Right lobe of liver (tissue), 6 donors: ENCODE results near the gene TMCC3. TPM values are rescaled to one million over a fixed set of nuclear protein-coding genes. Genes with fewer than 3 reads are reported as not detected.

Experiments used
- ATAC-seq, 4 donors: fragments of 200-7000 bp; cut with Tn5 transposase; one replicate each; pipeline ENCODE4 v1.9.1; 2020; ENCODE audit warnings: mild to moderate bottlenecking in 4 of 4, moderate library complexity in 4 of 4
- DNase-seq, 3 donors: peaks; one replicate each; pipeline ENCODE4 v3.0.0-alpha.2; 2020
- H3K27ac ChIP-seq, 3 donors: fragments of 200-600 bp; one replicate each; pipeline ENCODE4 v1.8.0; 2022
- H3K27me3 ChIP-seq, 2 donors: fragments of 200-600 bp; one replicate each; pipeline ENCODE4 v1.8.0; 2022
- H3K36me3 ChIP-seq, 4 donors: fragments of 200-600 bp; sonication (generic) in 1 of 4; one replicate each; pipeline versions ENCODE4 v1.5.1 to v1.8.0; 2017 to 2022; ENCODE audit warnings: control low read depth in 1 of 4
- H3K4me1 ChIP-seq, 4 donors: fragments of 200-600 bp; sonication (generic) in 1 of 4; one replicate each; pipeline versions ENCODE4 v1.5.1 to v1.8.0; 2017 to 2022; ENCODE audit warnings: control low read depth in 1 of 4
- H3K4me3 ChIP-seq, 3 donors: fragments of 200-600 bp; one replicate each; pipeline ENCODE4 v1.8.0; 2022
- H3K9me3 ChIP-seq, 4 donors: fragments of 200-600 bp; sonication (generic) in 1 of 4; one replicate each; pipeline versions ENCODE4 v1.5.1 to v1.8.0; 2017 to 2022; ENCODE audit warnings: control low read depth in 1 of 4
- POLR2A ChIP-seq: fragments of 450-650 bp; IDR thresholded peaks from one replicate; pipeline ENCODE4 v1.6.1; 2017; ENCODE audit warnings: antibody characterized with exemption, mild to moderate bottlenecking
- WGBS: methylation state at CpG from one replicate; pipeline ENCODE4 v1.1.6; 2018; ENCODE audit warnings: low coverage, low lambda C conversion rate; ENCODE audit not compliant: insufficient coverage; ENCODE audit errors: missing lambda C conversion rate; 5-methylcytosine and 5-hydroxymethylcytosine counted together
- intact Hi-C, 2 donors: fragments of 100-400 bp; cut with DNase I; formaldehyde crosslinking; loops; one replicate each; pipeline versions ENCODE4 v1.11.2 to v1.14.1; 2022
- total RNA-seq, 6 experiments: library from RNA; depleted of rRNA in 2 of 6; stranded (reverse); fragments of >200 nt in 2 of 6; fragmentation: NEBNext Ultra II Directional in 3 of 6; extraction: Animal tissue kit (Norgen Biotek cat#: 25700) in 3 of 6; gene quantifications; one replicate each; pipeline versions ENCODE4 v1.1.0 to v1.2.4, GENCODE V29; 2016 to 2023
- TF ChIP-seq, protein P1 (sequence below), 4 donors: fragments of 200-600 bp in 3 of 4; fragments of 450-650 bp in 1 of 4; IDR thresholded peaks; one replicate each; pipeline versions ENCODE4 v1.5.1 to v1.8.0; 2016 to 2022; ENCODE audit warnings: antibody characterized with exemption in 4 of 4, mild to moderate bottlenecking in 2 of 4
- donor health status: DM: no; HTN: yes; CAD: no.
- donor health status: DM: no; HTN: no; CAD: no.
- donor health status: DM: no; HTN: no; CAD: no.
- donor health status: DM: no; HTN: yes; CAD: no.
- donor health status: DM: no; HTN: yes; CAD: no.

Gene TMCC3
- total RNA-seq, 6 experiments from 2014 or later: 2.1 to 6.2 (median 3.2) TPM

DNA sequence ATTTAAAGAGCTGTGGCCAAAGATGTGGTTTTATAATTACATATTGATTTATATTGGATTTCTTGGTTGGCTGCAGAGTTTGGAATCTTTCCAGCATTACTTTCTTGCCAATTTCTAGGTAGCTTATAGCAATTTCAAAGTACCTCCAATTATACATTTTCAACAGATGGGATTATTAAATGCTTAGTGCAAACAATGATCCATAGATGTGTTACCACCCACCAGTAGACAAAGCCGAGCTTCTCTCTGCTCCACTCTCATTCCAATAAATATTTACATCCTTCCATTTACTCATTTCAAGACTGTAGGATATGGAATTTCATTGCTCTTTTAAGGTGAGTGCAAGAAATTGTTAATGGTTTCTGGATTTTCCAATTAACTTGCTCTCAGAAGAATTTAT, 21.6 kb upstream of the TMCC3 start:
- WGBS: 64% methylated on average over 1 of the region's 1 CpG
- TF ChIP-seq, protein P1, sequence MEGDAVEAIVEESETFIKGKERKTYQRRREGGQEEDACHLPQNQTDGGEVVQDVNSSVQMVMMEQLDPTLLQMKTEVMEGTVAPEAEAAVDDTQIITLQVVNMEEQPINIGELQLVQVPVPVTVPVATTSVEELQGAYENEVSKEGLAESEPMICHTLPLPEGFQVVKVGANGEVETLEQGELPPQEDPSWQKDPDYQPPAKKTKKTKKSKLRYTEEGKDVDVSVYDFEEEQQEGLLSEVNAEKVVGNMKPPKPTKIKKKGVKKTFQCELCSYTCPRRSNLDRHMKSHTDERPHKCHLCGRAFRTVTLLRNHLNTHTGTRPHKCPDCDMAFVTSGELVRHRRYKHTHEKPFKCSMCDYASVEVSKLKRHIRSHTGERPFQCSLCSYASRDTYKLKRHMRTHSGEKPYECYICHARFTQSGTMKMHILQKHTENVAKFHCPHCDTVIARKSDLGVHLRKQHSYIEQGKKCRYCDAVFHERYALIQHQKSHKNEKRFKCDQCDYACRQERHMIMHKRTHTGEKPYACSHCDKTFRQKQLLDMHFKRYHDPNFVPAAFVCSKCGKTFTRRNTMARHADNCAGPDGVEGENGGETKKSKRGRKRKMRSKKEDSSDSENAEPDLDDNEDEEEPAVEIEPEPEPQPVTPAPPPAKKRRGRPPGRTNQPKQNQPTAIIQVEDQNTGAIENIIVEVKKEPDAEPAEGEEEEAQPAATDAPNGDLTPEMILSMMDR (IDR thresholded peaks at IDR 0.05): no peak
- no peak for TF ChIP-seq POLR2A
- no peak for DNase-seq

DNA sequence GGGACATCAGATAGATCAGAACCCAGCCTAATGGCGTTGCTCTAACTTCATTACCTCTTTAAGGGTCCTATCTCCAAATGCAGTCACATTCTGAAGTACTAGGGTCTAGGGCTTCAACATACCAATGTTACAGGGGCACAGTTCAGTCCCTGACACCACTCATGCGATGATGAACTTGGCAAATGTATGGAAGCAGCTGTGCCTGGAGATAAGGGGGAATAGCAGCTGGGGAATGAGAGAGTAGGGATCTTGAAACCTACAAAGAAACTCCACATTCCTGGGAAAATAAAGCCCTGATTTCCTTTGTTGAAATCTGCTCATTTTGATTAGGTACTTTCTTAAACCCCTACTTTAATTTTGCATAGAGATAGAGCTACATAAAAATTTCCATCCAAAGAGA, 20.5 kb upstream of the TMCC3 start:
- DNase-seq (no peak), ATAC-seq (no peak)
- H3K4me3 ChIP-seq: no peak overlapping the region
- no peak overlapping the region for H3K27ac ChIP-seq
- no peaks in the 10 kb centered on the region for H3K36me3 ChIP-seq
- intact Hi-C loops: no loop called here
- TF ChIP-seq POLR2A: no peak
- TF ChIP-seq, protein P1 (IDR thresholded peaks at IDR 0.05): no peak
- no peaks in the 10 kb centered on the region for H3K9me3 ChIP-seq
- H3K27me3 ChIP-seq: no peaks in the 10 kb centered on the region
- no peaks in the 10 kb centered on the region for H3K4me1 ChIP-seq
- 73% methylated on average over 1 of the region's 2 CpGs for WGBS

More for the DNA sequence above, 21.6 kb upstream of the TMCC3 start:
- Histone ChIP-seq H3K27ac (no peak overlapping the region), H3K4me1 (no peaks in the 10 kb centered on the region), H3K36me3 (no peaks in the 10 kb centered on the region), H3K9me3 (no peaks in the 10 kb centered on the region), H3K27me3 (no peaks in the 10 kb centered on the region), H3K4me3 (no peak overlapping the region)
- ATAC-seq: no peak
- intact Hi-C loops: no loop called here

DNA sequence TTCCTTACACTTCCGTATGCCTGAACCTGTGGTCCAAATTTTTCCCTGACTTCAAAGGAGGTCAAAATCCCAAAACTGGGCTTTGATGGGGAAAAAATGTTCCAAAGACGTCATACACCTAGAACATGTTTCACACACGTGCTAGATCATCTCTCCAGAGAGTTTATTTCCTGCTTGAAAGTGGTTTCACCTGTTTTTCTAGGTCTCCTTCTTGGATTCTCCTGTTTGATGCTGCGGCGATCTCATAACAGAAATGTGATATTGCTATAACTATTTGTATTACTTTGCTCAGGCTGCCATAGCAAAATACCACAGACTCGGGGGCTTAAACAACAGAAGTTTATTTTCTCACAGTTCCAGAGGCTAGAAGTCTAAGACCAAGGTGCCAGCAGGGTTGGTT, 19.7 kb upstream of the TMCC3 start:
- ATAC-seq: no peak
- Histone ChIP-seq H3K36me3 (no peaks in the 10 kb centered on the region), H3K27ac (no peak overlapping the region), H3K4me1 (no peaks in the 10 kb centered on the region), H3K27me3 (no peaks in the 10 kb centered on the region), H3K9me3 (no peaks in the 10 kb centered on the region), H3K4me3 (no peak overlapping the region)
- TF ChIP-seq, protein P1 (IDR thresholded peaks at IDR 0.05): no peak
- no peak for TF ChIP-seq POLR2A
- intact Hi-C loops: no loop called here
- DNase-seq: no peak
- WGBS: 72% methylated on average over 6 of the region's 6 CpGs

DNA sequence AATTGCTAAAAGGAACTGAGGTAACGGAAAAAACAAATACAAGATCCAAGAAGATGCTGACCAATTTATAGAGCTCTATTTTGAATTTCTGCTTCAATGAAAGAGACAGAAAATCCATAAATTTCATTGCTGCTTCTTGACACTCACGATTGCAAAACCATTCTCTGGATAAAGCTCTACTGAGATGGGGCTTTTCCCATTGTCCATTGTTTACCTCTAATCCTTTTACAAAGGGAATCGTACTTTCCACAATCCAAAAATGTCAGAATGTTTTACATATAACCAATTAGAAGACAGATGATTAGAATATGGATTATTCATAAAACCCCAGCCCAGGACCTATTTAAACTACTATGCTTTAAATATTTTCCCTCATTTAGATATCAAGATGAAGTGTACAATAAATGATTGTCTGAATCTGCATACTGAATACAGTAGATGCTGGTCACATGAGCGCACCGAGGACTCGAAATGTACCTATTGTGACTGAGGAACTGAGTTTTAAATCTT, 16.7 kb upstream of the TMCC3 start:
- no peaks in the 10 kb centered on the region for H3K27me3 ChIP-seq
- no peaks in the 10 kb centered on the region for H3K4me1 ChIP-seq
- no peaks in the 10 kb centered on the region for H3K9me3 ChIP-seq
- intact Hi-C loops: no loop called here
- DNase-seq (no peak), ATAC-seq (no peak)
- no peak overlapping the region for H3K4me3 ChIP-seq
- no peaks in the 10 kb centered on the region for H3K36me3 ChIP-seq
- TF ChIP-seq POLR2A: no peak
- TF ChIP-seq, protein P1 (IDR thresholded peaks at IDR 0.05): no peak
- H3K27ac ChIP-seq: no peak overlapping the region
- 72% methylated on average over 6 of the region's 6 CpGs for WGBS

DNA sequence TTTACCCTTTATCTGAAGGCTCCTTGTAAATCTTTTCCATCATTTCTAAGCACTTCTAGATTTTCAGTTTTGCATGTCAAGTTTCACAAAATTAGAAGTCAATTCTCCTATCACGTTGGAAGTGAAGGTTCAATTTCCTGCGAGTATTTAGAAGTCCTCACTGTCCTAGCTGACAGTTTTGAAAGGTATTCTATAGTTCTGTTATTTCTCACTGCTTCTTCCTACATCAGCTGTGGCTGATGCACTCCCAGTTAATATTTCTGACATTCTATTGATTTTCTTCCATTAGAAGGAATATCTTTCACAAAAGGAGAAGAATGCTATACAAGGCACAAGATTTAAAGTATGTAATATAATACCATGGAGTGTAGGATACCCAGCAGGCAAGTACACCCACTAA, 15.8 kb upstream of the TMCC3 start:
- Histone ChIP-seq H3K27me3 (no peaks in the 10 kb centered on the region), H3K4me1 (no peaks in the 10 kb centered on the region), H3K9me3 (no peaks in the 10 kb centered on the region), H3K4me3 (no peak overlapping the region), H3K36me3 (no peaks in the 10 kb centered on the region), H3K27ac (no peak overlapping the region)
- intact Hi-C loops: no loop called here
- TF ChIP-seq, protein P1 (IDR thresholded peaks at IDR 0.05): no peak
- DNase-seq (no peak), ATAC-seq (no peak)
- 50% methylated on average over 2 of the region's 2 CpGs for WGBS
